Right lobe of liver (tissue), 6 donors: Measurements from ENCODE around the gene REG4. TPM values are rescaled to one million over a fixed set of nuclear protein-coding genes. Genes with fewer than 3 reads are reported as not detected.

Experiments used
- ATAC-seq, 4 donors: fragments of 200-7000 bp; cut with Tn5 transposase; one replicate each; pipeline ENCODE4 v1.9.1; 2020; ENCODE audit warnings: mild to moderate bottlenecking in 4 of 4, moderate library complexity in 4 of 4
- DNase-seq, 3 donors: peaks; one replicate each; pipeline ENCODE4 v3.0.0-alpha.2; 2020
- H3K27ac ChIP-seq, 3 donors: fragments of 200-600 bp; one replicate each; pipeline ENCODE4 v1.8.0; 2022
- H3K27me3 ChIP-seq, 2 donors: fragments of 200-600 bp; one replicate each; pipeline ENCODE4 v1.8.0; 2022
- H3K36me3 ChIP-seq, 4 donors: fragments of 200-600 bp; sonication (generic) in 1 of 4; one replicate each; pipeline versions ENCODE4 v1.5.1 to v1.8.0; 2017 to 2022; ENCODE audit warnings: control low read depth in 1 of 4
- H3K4me1 ChIP-seq, 4 donors: fragments of 200-600 bp; sonication (generic) in 1 of 4; one replicate each; pipeline versions ENCODE4 v1.5.1 to v1.8.0; 2017 to 2022; ENCODE audit warnings: control low read depth in 1 of 4
- H3K4me3 ChIP-seq, 3 donors: fragments of 200-600 bp; one replicate each; pipeline ENCODE4 v1.8.0; 2022
- H3K9me3 ChIP-seq, 4 donors: fragments of 200-600 bp; sonication (generic) in 1 of 4; one replicate each; pipeline versions ENCODE4 v1.5.1 to v1.8.0; 2017 to 2022; ENCODE audit warnings: control low read depth in 1 of 4
- POLR2A ChIP-seq: fragments of 450-650 bp; IDR thresholded peaks from one replicate; pipeline ENCODE4 v1.6.1; 2017; ENCODE audit warnings: antibody characterized with exemption, mild to moderate bottlenecking
- WGBS: methylation state at CpG from one replicate; pipeline ENCODE4 v1.1.6; 2018; ENCODE audit warnings: low coverage, low lambda C conversion rate; ENCODE audit not compliant: insufficient coverage; ENCODE audit errors: missing lambda C conversion rate; 5-methylcytosine and 5-hydroxymethylcytosine counted together
- intact Hi-C, 2 donors: fragments of 100-400 bp; cut with DNase I; formaldehyde crosslinking; loops; one replicate each; pipeline versions ENCODE4 v1.11.2 to v1.14.1; 2022
- total RNA-seq, 6 experiments: library from RNA; depleted of rRNA in 2 of 6; stranded (reverse); fragments of >200 nt in 2 of 6; fragmentation: NEBNext Ultra II Directional in 3 of 6; extraction: Animal tissue kit (Norgen Biotek cat#: 25700) in 3 of 6; gene quantifications; one replicate each; pipeline versions ENCODE4 v1.1.0 to v1.2.4, GENCODE V29; 2016 to 2023
- TF ChIP-seq, protein P1 (sequence below), 4 donors: fragments of 200-600 bp in 3 of 4; fragments of 450-650 bp in 1 of 4; IDR thresholded peaks; one replicate each; pipeline versions ENCODE4 v1.5.1 to v1.8.0; 2016 to 2022; ENCODE audit warnings: antibody characterized with exemption in 4 of 4, mild to moderate bottlenecking in 2 of 4
- donor health status: DM: no; HTN: yes; CAD: no.
- donor health status: DM: no; HTN: no; CAD: no.
- donor health status: DM: no; HTN: no; CAD: no.
- donor health status: DM: no; HTN: yes; CAD: no.
- donor health status: DM: no; HTN: yes; CAD: no.

Gene REG4
- total RNA-seq, 6 experiments from 2014 or later, result 0.20 TPM; not detected in 5

GRCh38 chr1:119784191-119784781 lies 27.0 kb downstream of the REG4 start:
- intact Hi-C loops, result no loop called here
- no peaks in the 10 kb centered on the region for H3K36me3 ChIP-seq
- H3K27me3 ChIP-seq, result no peaks in the 10 kb centered on the region
- peak overlapping the region; percentile 65 to 98 (median 85) for H3K27ac ChIP-seq
- no peak overlapping the region for H3K4me3 ChIP-seq
- no peaks in the 10 kb centered on the region for H3K9me3 ChIP-seq
- no peak for TF ChIP-seq POLR2A
- TF ChIP-seq, protein P1, sequence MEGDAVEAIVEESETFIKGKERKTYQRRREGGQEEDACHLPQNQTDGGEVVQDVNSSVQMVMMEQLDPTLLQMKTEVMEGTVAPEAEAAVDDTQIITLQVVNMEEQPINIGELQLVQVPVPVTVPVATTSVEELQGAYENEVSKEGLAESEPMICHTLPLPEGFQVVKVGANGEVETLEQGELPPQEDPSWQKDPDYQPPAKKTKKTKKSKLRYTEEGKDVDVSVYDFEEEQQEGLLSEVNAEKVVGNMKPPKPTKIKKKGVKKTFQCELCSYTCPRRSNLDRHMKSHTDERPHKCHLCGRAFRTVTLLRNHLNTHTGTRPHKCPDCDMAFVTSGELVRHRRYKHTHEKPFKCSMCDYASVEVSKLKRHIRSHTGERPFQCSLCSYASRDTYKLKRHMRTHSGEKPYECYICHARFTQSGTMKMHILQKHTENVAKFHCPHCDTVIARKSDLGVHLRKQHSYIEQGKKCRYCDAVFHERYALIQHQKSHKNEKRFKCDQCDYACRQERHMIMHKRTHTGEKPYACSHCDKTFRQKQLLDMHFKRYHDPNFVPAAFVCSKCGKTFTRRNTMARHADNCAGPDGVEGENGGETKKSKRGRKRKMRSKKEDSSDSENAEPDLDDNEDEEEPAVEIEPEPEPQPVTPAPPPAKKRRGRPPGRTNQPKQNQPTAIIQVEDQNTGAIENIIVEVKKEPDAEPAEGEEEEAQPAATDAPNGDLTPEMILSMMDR (IDR thresholded peaks at IDR 0.05), result no peak
- DNase-seq (peak; percentile 86 to 95 (median 94)), ATAC-seq (peak; percentile 60 to 71 (median 70))
- whole genome bisulfite sequencing, result 24% methylated on average over 3 of the region's 3 CpGs
- peaks cover 0 to 66% (median 24%) of the 10 kb centered on the region in 4 donors for H3K4me1 ChIP-seq

DNA sequence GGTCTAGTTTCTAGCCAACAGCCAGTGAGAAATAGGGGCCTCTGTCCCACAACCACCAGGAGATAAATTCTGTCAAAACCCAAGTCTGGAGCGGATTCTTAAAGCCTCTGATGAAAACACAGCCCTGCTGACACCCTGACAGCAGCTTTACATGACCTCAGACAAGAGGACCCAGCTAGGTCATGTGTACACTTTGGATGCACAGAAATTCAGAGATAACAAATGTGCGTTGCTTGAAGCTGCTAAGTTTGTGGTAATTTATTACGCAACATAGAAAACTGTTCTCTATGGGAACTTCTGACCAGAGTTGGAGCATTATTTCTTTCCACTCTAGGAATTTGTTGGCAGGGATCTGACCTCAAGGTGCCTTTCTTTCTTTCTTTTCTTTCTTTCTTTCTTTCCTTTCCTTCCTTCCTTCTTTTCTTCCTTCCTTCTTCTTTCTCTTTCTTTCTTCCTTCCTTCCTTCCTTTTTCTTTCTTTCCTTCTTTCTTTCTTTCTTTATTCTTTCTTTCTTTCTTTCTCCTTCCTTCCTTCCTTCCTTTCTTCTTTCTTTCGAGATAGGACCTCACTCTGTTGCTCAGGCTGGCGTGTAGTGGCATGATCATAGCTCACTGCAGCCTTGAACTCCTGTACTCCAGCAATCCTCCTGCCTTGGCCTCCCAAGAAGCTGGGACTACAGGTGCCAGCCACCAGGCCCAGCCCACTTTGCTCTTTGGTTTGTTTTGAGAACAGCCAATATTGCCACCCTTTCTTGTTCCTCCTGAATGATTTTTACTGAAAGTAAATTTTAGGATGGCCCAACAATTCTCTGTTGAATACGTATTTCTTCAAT lies 27.7 kb downstream of the REG4 start:
- Histone ChIP-seq H3K27me3 (no peaks in the 10 kb centered on the region), H3K27ac (peak overlapping the region in 2 of 3 donors; percentile 85 to 98), H3K4me1 (peaks cover 0 to 72% (median 27%) of the 10 kb centered on the region in 4 donors), H3K9me3 (no peaks in the 10 kb centered on the region), H3K36me3 (no peaks in the 10 kb centered on the region), H3K4me3 (no peak overlapping the region)
- intact Hi-C loops, result no loop called here
- ATAC-seq, result peak; percentile 11 to 41 (median 15)
- WGBS, result 22% methylated on average over 6 of the region's 6 CpGs
- TF ChIP-seq POLR2A, result no peak
- TF ChIP-seq, protein P1 (IDR thresholded peaks at IDR 0.05), result no peak
- no peak for DNase-seq

- 64% methylated on average over 5 of the region's 7 CpGs for WGBS
- no peak for DNase-seq
- no peaks in the 10 kb centered on the region for H3K27me3 ChIP-seq
- H3K4me3 ChIP-seq, result no peak overlapping the region
- TF ChIP-seq POLR2A, result no peak
- TF ChIP-seq, protein P1 (IDR thresholded peaks at IDR 0.05), result no peak
- H3K4me1 ChIP-seq, result peaks cover 0 to 67% (median 29%) of the 10 kb centered on the region in 4 donors
- ATAC-seq, result no peak
- intact Hi-C loops, result no loop called here
- no peaks in the 10 kb centered on the region for H3K9me3 ChIP-seq
- no peaks in the 10 kb centered on the region for H3K36me3 ChIP-seq
- peak overlapping the region in 2 of 3 donors; percentile 85 to 98 for H3K27ac ChIP-seq
These were observed 28.5 kb downstream of the REG4 start for GRCh38 chr1:119782631-119783325.

GRCh38 chr1:119781434-119782210 lies 29.6 kb downstream of the REG4 start:
- intact Hi-C loops, result no loop called here
- H3K27me3 ChIP-seq, result no peaks in the 10 kb centered on the region
- H3K27ac ChIP-seq, result peak overlapping the region in 2 of 3 donors; percentile 89 to 98
- peaks cover 0 to 61% (median 29%) of the 10 kb centered on the region in 4 donors for H3K4me1 ChIP-seq
- H3K36me3 ChIP-seq, result no peaks in the 10 kb centered on the region
- TF ChIP-seq, protein P1 (IDR thresholded peaks at IDR 0.05), result peak in 3 of 4 donors; percentile 11 to 42 (median 29)
- TF ChIP-seq POLR2A, result no peak
- no peak overlapping the region for H3K4me3 ChIP-seq
- WGBS, result 55% methylated on average over 11 of the region's 11 CpGs
- DNase-seq (no peak), ATAC-seq (peak in 1 of 4 donors; percentile 0)
- H3K9me3 ChIP-seq, result no peaks in the 10 kb centered on the region
